Measurements from ENCODE around the gene RAB21.
"Not testable (repeated sequence)": the region's sequence is repeated elsewhere in the genome, so short reads cannot be mapped to it uniquely, and the experiment has no call there.

RAB21 gene

DNA sequence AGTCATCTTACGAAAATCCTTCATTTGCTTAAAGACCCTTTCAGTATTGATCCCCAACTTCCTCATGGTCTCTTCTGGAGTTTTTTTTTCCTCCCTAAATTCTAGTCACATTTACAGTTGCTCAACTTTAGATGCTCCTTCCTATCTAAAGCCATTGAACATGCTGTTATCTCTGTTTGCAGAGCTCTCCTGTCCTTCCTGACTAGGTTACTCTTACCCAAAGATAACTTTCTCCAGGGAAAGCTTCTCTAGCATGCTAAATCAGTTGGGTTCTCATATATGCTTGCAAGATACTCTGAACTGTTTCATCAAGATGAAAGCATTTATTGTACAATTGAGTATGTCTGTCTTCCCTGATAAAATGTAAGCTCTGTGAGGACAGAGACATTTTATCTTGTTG lies 1.8 kb upstream of the RAB21 start:
- DNase-seq (ENCODE audit: low spot score): no peak

DNA sequence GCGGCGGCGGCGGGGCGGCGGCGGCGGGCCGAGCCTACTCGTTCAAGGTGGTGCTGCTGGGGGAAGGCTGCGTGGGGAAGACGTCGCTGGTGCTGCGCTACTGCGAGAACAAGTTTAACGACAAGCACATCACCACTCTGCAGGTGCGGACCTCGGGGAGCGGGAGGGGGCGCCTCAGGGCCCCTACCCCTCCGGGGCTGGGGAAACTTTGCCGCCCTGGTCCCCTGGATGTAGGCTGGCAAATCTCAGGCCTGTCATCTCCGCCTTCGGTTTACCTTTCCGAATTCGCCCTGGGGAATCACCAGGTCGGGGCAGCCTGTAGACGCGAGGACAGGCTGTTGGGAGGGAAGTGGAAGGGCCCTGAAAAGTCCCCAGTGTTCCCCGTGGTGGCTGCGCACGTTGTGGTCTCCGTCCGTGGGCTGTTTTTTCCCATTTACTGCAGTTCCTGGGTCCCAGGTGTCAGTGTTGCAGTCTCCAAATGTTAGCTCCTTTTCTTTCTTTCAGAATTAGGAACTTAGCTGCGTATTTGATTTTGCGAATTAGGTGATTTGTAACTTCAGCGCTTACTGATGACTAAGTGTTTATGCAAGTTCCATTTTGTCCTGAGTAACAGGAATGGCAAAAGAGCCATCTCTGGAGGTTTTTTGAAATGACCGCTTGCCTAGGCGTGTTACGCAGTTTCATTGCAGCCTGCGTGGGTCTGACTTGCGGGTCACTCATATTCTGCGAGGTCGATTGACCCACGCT lies 656 bp downstream of the RAB21 start:
- peak; percentile 36 for DNase-seq (ENCODE audit: low spot score)

DNA sequence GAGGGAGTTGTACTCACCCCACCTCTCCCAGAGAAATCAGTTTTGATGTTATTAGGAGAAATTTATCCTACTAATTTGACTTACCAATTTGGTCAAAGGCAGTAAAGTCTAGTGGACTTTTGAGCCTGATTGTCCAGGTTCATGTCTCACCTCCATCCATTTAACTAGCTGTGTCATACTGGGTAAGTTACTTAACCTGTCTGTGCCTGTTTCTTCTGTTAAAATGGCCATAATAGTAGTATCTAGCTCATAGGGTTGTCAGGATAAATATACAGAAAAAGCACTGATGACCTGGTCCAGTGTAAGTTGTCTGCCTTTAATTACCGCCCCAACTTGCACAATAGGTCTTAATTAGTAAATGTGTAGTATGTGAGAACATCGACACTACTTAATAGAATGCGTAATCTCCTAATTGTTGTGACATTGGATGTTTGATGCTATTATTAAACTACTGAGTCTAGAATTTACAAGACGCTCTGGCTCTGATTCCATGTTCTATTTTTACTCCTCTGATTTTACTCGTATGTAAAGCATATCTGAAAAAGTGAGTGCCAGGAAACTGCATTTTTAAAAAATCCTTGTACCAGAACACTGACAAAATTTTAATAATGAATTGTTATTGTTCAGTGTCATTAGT lies 1.5 kb downstream of the RAB21 start:
- no peak for DNase-seq (ENCODE audit: low spot score)

DNA sequence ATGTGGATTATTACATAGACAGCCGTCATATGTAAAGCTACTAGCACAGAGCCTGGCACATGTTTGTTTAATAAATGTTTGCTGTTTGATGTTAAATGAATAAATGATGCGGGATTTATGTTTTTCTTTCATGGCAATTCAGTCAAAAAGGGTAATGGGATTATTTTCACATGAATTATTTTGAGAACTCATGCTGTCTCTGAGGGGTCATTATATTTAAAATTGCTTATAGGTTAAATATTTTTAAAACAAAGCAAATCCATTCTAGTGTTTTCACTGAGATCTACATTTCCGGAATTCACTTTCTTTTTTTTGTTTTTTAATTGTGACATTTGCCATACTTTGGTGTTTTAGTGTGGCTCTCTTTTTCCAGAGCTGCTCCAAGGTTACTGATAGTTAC lies 5.3 kb downstream of the RAB21 start:
- no peak for DNase-seq (ENCODE audit: low spot score)

DNA sequence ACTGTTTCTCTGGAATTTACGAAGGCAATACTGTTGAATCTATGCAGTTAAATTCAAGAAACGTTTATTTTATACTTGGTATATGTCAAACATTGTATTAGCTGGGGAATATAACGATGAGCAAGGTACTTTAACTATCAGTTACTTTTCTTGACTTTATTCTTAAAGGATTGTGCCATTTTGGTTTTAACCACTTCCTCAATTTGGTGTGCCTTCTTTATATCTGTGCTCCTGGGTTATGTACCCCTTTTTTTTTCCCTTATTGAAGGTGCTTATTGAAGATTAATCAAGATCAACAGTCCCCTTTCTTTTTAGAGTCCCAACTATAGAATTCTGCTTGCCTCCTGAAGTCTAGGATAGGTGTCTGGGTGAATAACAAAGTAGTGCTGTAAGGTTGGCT lies 5.8 kb downstream of the RAB21 start:
- DNase-seq (ENCODE audit: low spot score): no peak

DNA sequence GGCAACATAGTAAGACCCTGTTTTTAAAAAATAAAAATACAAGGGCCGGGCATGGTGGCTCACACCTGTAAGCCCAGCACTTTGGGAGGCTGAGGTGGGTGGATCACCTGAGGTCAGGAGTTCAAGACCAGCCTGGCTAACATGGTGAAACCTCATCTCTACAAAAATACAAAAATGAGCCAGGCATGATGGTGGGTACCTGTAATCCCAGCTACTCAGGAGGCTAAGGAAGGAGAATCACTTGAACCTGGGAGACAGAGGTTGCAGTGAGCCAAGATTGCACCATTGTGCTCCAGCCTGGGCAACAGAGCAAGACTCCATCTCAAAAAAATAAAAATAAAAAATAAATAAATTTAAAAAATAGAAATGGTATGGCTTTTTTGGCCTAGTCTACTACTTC lies 6.7 kb downstream of the RAB21 start:
- not testable (repeated sequence) for DNase-seq (ENCODE audit: low spot score)

DNA sequence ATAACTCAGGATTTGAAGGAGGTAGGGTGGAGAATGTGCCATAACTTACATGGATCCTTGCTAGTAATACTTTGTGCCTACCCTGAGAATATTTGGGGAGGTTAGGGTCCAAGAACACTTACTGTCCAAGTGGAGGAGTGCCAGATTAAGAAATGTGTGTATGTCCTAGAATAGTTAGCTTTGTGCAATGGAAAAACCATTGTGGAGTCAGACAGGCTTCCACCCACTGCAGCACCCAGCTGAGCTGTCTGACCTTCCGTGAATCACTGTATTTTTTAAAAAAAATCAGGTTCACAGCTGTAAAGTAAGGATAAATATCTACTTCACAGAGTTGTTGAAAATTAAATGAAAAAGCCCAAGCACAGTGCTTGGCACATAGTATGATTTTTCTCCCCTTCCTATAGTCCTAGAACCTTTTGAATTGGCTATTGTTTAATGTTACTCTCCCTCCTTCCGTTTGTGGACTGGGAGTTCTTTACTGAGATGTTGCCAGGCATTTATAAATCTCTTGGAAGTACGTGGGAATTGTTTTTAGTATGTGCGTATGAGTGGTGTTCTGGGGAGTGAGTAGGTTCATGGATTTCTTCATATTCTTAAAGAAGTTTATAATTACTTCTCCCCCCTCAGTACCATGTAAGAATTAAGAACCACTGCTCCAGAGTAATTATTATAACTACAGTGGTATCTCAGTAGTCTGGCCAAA lies 9.2 kb downstream of the RAB21 start:
- no peak for DNase-seq (ENCODE audit: low spot score)

DNA sequence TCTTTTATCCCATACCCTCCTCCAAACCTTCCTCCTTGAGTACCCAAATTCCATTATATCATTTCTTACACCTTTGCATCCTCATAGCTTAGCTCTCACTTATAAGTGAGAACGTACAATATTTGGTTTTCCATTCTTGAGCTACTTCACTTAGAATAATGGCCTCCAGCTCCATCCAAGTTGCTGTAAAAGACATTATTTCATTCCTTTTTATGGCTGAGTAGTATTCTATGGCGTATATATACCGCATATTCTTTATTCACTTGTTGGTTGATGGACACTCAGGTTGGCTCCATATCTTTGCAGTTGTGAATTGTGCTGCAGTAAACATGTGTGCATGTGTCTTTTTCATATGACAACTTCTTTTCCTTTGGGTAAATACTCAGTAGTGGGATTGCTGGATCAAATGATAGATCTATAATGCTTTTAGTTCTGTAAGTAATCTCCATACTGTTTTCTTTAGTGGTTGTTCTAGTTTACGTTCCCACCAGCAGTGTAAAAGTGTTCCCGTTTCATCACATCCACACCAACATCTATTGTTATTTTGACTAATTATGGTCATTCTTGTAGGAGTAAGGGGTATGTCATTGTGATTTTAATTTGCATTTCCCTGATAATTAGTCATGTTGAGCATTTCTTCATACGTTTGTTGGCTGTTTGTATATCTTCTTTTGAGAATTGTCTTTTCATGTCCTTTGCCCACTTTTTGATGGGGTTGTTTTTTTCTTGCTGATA lies 10.1 kb downstream of the RAB21 start:
- no peak for DNase-seq (ENCODE audit: low spot score)

DNA sequence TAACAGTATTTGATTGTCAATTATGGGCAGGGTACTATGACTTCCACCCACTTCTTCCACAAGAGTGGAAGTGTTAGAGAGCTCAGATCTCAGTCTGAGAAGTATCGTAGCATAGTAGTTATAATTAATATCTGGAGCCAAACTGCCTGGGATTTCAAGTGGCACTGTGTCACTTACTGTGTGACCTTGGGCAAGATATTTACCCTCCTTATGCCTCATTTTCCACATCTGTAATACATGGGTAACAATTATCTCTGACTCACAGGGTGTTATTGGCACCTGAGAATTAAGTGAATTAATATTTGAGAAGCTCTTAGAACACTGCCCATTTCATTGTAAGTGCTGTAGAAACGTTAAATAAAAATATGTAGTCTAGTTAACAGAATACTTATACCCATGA lies 11.5 kb downstream of the RAB21 start:
- no peak for DNase-seq (ENCODE audit: low spot score)

DNA sequence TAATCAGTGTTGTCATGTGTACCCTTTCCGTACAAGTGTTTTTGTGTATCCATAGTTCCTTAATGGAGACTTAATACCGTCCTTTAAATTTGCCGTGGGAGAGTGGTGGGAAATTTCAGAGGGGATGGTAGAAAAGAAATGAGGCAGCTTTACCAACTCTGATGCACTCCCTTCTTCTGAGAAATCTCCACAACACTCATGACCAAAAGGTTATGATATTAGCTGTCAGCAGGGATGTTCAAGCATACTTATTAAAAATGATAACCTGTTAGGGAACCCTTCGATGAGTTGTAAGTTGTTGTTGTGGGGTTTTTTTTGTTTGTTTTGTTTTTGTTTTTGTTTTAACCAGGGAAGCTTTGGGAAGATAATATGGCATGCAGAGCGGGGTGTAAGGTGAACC lies 12.5 kb downstream of the RAB21 start:
- DNase-seq (ENCODE audit: low spot score): no peak

DNA sequence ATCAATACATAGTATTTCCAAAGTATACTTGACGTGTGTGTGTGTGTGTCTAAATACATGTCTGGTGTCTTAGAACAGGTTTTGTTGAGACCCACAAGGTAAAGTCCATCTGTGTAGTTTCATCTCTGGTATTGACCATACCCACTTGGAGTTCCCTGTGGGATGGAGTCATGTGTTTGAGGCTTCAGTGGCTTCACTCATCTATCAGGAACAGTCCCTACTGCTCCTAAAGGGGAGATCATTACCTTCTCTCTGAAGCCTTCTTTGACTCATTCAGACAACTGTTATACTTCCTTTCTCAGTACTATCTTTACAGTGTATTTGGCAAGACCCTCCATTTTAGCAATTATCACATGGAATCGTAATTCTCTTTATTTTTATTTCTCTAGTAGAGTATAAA lies 14.2 kb downstream of the RAB21 start:
- no peak for DNase-seq (ENCODE audit: low spot score)

DNA sequence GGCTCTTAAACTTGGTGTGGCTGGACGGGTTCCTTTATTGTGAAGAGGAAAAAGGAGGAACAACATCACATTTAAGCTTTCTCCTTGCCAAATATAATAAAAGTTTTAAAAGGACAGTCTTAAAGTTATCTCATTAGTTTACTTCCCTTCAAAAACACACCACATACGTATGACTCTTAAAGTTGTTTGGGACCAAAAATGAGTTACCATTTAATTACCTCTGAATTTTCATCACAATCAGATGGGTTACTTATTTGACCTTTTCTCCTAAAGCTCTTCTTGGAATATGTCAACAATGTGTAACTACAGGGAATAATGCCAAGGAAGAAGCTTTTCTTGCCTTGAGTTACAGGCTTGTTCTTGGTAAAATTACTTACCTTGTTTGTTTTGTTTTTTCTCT lies 16.4 kb downstream of the RAB21 start:
- no peak for DNase-seq (ENCODE audit: low spot score)

DNA sequence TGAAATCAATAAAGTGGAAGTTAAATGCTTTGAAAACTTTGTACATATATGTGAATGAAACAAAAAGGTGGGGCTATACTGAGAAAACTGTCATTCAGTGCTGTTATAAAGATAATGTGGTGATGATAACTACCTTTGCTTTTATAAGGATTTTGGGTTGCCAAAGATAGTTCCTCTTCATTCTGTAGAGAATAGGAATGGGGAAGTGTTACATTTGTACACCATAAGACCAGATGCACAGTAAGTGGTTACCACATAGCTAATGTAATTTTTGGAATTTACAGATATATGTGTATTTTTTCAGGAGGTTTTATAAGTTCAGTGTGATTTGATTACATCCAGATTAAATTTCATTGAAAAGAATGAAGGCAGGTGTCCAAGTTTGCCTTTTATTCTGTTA lies 18.1 kb downstream of the RAB21 start:
- no peak for DNase-seq (ENCODE audit: low spot score)

DNA sequence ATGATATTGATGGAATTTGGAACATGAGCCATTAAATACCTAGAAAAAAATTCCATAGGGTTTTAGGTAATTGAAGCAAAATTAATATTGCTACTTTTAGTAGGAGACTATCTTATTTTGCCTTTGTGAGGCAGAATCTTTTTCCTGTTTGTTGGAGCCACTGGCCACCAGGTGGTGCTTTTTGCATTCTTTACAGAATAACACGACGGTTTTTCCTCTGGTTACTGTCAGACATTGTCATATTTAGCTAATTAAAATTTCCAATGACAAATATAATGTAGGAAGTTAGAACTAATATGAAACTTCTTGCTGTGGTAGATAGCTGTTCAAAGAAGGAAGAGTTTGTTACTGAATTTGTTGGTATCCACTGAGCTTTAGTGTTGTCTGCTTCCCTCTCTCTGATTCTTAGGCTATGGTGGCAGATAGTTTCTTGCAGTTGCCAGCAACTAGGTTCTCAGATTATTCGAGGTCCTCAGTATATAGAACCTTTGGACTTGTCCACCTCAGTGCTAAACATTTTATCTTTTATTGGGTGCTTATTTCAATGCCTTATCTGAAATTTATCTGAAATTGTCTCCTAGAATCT lies 25.7 kb downstream of the RAB21 start:
- peak; percentile 31 for DNase-seq (ENCODE audit: low spot score)

DNA sequence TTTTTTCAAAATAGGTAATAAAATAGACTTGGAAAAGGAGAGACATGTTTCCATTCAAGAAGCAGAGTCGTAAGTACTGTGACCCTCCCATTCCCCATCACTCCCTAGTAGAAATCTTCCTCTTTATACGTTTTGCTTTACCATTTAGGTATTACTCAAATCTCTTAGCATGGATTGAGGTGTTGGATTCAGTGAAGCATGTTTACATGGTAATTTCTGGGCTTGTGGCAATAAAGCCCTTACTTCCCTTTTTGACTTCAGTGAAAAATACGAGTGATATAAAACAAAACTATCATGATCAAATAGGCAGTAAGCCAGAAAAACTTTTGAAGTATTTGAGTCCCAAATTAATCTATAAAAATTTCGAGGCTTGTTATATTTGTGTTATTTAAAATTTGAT lies 27.4 kb downstream of the RAB21 start:
- no peak for DNase-seq (ENCODE audit: low spot score)

DNA sequence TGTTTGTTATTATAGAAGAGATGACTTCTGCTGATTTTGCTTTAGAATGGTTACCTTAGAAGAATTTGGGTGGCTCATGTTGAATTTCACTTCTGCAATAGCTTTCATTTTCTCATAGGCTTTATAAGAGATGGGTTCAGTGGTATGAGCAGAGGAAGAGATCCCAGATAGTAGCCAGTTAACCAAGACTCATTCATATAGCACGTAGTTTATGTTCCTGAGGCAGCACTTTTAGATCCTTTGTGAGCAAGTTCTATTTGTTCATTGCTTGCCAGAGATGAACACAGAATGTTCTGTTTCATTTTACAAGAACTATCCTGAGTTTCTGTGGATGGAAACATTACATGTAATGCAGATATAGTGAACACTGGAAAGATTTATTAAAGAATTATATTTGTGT lies 32.2 kb downstream of the RAB21 start:
- DNase-seq (ENCODE audit: low spot score): no peak

DNA sequence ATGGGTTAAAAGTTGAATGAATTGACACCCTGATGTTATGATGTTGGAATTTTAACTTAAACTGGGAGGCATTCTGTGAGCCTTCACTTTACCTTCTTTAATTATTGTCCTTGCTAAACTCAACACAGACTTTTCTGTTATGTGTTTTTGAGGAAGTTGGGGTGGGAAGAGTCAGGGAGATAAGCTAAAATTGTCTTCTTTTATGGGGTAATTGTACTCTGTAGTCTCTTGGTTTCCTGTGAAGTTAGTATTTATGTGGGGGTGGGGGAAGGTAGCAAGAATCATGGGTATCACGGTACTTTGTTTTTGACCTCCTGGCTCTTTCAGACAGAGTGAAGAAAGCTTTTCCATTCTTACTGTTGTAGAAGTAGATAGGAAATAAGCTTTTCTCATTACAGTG lies 32.9 kb downstream of the RAB21 start:
- no peak for DNase-seq (ENCODE audit: low spot score)

DNA sequence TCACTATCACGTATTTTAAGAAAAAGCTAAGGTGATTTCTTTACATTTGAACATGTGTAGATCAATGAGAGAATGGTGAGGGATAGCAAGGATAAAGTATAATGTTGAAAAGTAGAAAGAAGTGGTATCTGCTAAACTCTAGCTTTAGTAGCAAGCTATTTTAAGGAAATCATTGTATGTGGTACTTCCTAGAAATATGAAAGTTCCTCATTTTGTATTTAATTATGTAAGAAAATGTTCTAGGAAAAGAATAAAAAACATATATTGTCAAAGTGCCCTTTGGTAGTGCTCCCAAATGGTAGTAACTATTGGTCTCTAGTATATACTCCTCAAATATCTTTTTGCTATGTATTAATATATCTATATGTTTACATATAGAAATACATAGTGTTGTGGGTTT lies 35.7 kb downstream of the RAB21 start:
- no peak for DNase-seq (ENCODE audit: low spot score)

DNA sequence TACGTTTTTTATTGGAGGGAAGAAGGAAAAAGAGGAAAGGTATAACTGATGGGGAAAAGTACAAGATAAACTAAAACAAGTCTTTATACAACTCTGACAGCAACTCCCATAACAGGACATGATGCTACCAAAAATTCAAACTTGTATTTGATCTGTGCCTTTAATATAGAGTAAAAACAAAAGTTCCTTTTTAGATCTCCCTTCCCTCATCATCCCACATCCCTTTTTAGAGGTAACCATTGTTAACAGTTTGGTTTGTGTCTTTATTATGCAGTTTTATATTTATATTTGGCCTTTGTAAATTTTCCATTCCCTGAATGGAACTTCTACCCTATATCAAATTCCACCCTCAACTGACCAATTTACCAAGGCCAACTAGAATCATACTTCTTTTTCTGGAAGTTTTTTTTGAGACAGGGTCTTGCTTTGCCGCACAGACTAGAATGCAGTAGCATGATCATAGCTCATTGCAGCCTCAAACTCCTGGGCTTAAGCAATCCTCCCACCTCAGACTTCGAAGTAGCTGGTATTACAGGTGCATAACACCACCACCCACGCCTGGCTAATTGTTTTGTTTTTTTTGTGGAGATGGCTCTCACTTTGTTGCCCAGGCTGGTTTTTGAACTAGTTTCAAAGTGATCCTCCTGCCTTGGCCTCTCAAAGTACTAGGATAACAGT lies 36.9 kb downstream of the RAB21 start:
- no peak for DNase-seq (ENCODE audit: low spot score)

DNA sequence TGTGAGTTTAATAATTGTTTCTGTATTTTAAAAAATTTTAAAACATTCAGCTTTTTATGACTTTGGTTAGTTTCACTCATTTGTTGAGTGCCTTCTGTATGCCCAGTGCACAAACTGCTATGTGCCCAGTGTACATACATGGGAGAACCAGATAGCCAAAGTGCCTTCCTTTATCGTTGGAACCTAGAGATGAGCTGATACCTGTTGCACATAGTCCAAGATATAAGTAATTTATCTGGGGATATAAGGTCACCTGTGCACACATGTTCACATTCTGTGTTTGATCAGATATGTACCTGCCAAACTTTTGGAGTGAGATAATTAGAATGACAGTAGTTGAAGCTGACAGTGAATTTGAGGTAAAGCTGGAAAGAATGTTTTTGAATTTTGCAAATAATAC lies 37.9 kb downstream of the RAB21 start:
- no peak for DNase-seq (ENCODE audit: low spot score)

DNA sequence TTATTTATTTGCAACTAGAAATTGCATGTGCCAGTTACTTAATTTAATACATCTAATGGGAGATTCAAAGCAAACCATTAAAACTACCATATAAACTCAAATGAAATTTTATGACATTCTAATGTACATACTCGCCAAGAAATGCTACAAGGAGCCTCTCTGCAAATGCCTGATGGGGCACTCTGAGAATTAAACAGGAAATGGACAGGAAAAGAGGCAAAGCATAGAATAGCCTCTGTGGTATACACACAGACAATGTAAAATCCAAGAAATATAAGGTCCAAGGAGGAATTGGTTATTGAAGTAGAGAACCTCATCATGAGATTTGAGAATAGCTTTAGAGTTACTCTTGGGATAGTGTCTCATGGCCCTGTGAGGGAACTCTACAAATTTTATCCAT lies 41.2 kb downstream of the RAB21 start:
- no peak for DNase-seq (ENCODE audit: low spot score)

DNA sequence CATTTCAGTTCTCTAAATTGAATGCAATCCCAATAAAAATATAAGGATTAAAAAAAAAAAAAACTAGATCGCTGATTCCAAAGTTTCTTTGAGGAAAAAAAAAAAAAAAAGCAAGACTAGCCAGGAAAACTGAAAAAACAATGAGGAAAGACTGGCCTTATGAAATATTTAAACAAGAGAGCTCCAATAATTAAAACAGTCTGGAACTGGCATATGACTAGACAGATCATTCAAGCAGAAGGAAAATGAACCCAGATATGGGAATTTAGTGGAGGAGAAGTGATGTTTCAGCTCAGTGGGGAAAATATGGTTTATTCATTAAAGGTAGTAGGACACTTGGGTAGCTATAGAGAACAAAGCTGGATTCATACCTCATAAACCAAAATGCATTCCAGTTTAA lies 42.9 kb downstream of the RAB21 start:
- no peak for DNase-seq (ENCODE audit: low spot score)
